HCT116 (cell line): ENCODE data around the gene ANXA6. TPM values are rescaled to one million over a fixed set of nuclear protein-coding genes. Genes with fewer than 3 reads are reported as not detected.
A peak's percentile ranks its signal among the peaks of the same experiment; 100 is the strongest.

Experiments used
- ATAC-seq: fragments of 200-7000 bp; cut with Tn5 transposase; 2 replicates; pipeline ENCODE4 v1.9.1; 2020; ENCODE audit warnings: mild to moderate bottlenecking, moderate library complexity
- BruUV-seq: library from RNA; stranded (reverse); fragments of 400-500 nt; replicated peaks from 2 replicates; lab custom pipeline; 2021; lab: Mats Ljungman, UMichigan
- CTCF ChIA-PET: fragments of 300-600 bp; sonication (Branson Sonifier 250); formaldehyde crosslinking; loops from one replicate; lab custom pipeline; 2021; ENCODE audit warnings: antibody characterized with exemption; lab: Charles Lee
- POLR2A ChIA-PET: fragments of 300-600, 350-600 bp; sonication (Branson Sonifier 250); formaldehyde crosslinking; loops from one replicate; lab custom pipeline; 2021; ENCODE audit warnings: antibody characterized with exemption; lab: Charles Lee
- RAD21 ChIA-PET, 2 experiments: fragments of 300-600 bp; sonication (Branson Sonifier 250); formaldehyde crosslinking; loops; one replicate each; lab custom pipeline; 2023; ENCODE audit warnings: low total read pairs in 2 of 2; ENCODE audit not compliant: uncharacterized antibody in 2 of 2, unreplicated experiment in 2 of 2, low non-redundant PET in 1 of 2; lab: Charles Lee
- DNase-seq: peaks from one replicate; pipeline ENCODE4 v3.0.0-alpha.2; 2010; ENCODE audit warnings: low read depth, low spot score
- H2AFZ ChIP-seq: fragments of 200-600 bp; shearing (Covaris generic), sonication (generic); 2 replicates; pipeline ENCODE4 v1.6.1; 2017; ENCODE audit warnings: low read depth, mixed run types, mixed read lengths, antibody characterized with exemption, low read length; ENCODE audit not compliant: poor library complexity, severe bottlenecking
- H3K27ac ChIP-seq: 2 replicates; pipeline ENCODE4 v1.5.1; 2012; ENCODE audit warnings: low read depth, low read length
- H3K27me3 ChIP-seq: fragments of 200-600 bp; sonication (generic); 2 replicates; pipeline ENCODE4 v1.6.1; 2016; ENCODE audit warnings: mixed run types, low read length, mixed read lengths; ENCODE audit not compliant: insufficient read depth
- H3K36me3 ChIP-seq, 2 experiments: fragments of 200-500 bp in 1 of 2; fragments of 200-600 bp in 1 of 2; sonication (Bioruptor generic) in 1 of 2; sonication (generic) in 1 of 2; 2 replicates each; pipeline versions ENCODE4 v1.5.1 to v1.6.1; 2014 to 2016; ENCODE audit warnings: low read length in 2 of 2, inconsistent platforms in 1 of 2, mixed read lengths in 1 of 2, mixed run types in 1 of 2; ENCODE audit not compliant: insufficient read depth in 2 of 2, control insufficient read depth in 1 of 2
- H3K4me1 ChIP-seq, 2 experiments: fragments of 200-600 bp in 1 of 2; sonication (generic) in 1 of 2; 2 replicates each; pipeline versions ENCODE4 v1.5.1 to v1.6.1; 2012 to 2017; ENCODE audit warnings: low read length in 2 of 2, inconsistent platforms in 1 of 2, mild to moderate bottlenecking in 1 of 2, mixed read lengths in 1 of 2, mixed run types in 1 of 2, moderate library complexity in 1 of 2; ENCODE audit not compliant: insufficient read depth in 2 of 2, control insufficient read depth in 1 of 2
- H3K4me2 ChIP-seq: fragments of 200-600 bp; sonication (generic); 2 replicates; pipeline ENCODE4 v1.6.1; 2017; ENCODE audit warnings: mixed run types, low read length, mixed read lengths
- H3K4me3 ChIP-seq, 2 experiments: fragments of 200-600 bp in 1 of 2; sonication (generic) in 1 of 2; replicated peaks in 1 of 2; 2 replicates each; pipeline ENCODE4 v1.5.1; 2011 to 2016; ENCODE audit warnings: low read length in 2 of 2, control low read depth in 1 of 2, low read depth in 1 of 2, mild to moderate bottlenecking in 1 of 2, mixed read lengths in 1 of 2, mixed run types in 1 of 2
- H3K79me2 ChIP-seq: fragments of 200-600 bp; sonication (generic); 2 replicates; pipeline ENCODE4 v1.6.1; 2017; ENCODE audit warnings: mild to moderate bottlenecking, mixed run types, low read length, moderate library complexity, mixed read lengths; ENCODE audit not compliant: insufficient read depth
- H3K9ac ChIP-seq: fragments of 200-600 bp; sonication (generic); 2 replicates; pipeline ENCODE4 v1.6.1; 2016; ENCODE audit warnings: low read length, mixed read lengths
- H3K9me2 ChIP-seq: fragments of 200-600 bp; sonication (generic), shearing (Covaris generic); 2 replicates; pipeline ENCODE4 v1.6.1; 2017; ENCODE audit warnings: mixed run types, mild to moderate bottlenecking, moderate library complexity; ENCODE audit not compliant: insufficient read depth
- H3K9me3 ChIP-seq, 2 experiments: fragments of 200-500 bp in 1 of 2; fragments of 200-600 bp in 1 of 2; sonication (Bioruptor generic) in 1 of 2; sonication (generic) in 1 of 2; 2 replicates each; pipeline ENCODE4 v1.6.1; 2014 to 2017; ENCODE audit warnings: low read length in 2 of 2, mixed read lengths in 2 of 2, inconsistent platforms in 1 of 2, low read depth in 1 of 2, mild to moderate bottlenecking in 1 of 2, mixed run types in 1 of 2, moderate library complexity in 1 of 2; ENCODE audit not compliant: control insufficient read depth in 1 of 2, insufficient read depth in 1 of 2
- H4K20me1 ChIP-seq: fragments of 200-600 bp; sonication (generic), shearing (Covaris generic); 2 replicates; pipeline ENCODE4 v1.6.1; 2017; ENCODE audit warnings: mixed run types, mild to moderate bottlenecking, moderate library complexity; ENCODE audit not compliant: insufficient read depth
- CEBPB ChIP-seq: IDR thresholded peaks from 2 replicates; pipeline ENCODE4 v1.6.1; 2012; ENCODE audit warnings: low read depth
- EGR1 ChIP-seq: IDR thresholded peaks from 2 replicates; pipeline ENCODE4 v1.6.1; 2012; ENCODE audit warnings: low read depth
- EZH2phosphoT487 ChIP-seq: fragments of 200-600 bp; IDR thresholded peaks from 2 replicates; pipeline ENCODE4 v1.6.1; 2018; ENCODE audit warnings: antibody characterized with exemption, borderline replicate concordance
- RAD21 ChIP-seq: IDR thresholded peaks from 2 replicates; pipeline ENCODE4 v1.6.1; 2012; ENCODE audit warnings: low read depth, mild to moderate bottlenecking
- SRF ChIP-seq: IDR thresholded peaks from 2 replicates; pipeline ENCODE4 v1.6.1; 2012; ENCODE audit warnings: low read depth
- TCF7L2 ChIP-seq: IDR thresholded peaks from 2 replicates; pipeline ENCODE4 v1.7.0; 2011; ENCODE audit warnings: borderline replicate concordance, inconsistent platforms; ENCODE audit not compliant: insufficient read depth, insufficient read length; ENCODE audit errors: extremely low read depth
- YY1 ChIP-seq: IDR thresholded peaks from 2 replicates; pipeline ENCODE4 v1.6.1; 2011; ENCODE audit warnings: low read length, low read depth, moderate library complexity, mild to moderate bottlenecking; ENCODE audit not compliant: insufficient replicate concordance; ENCODE audit errors: extremely low read depth
- ZFX ChIP-seq: fragments of 450-650 bp; IDR thresholded peaks from 2 replicates; pipeline ENCODE4 v1.6.1; 2017
- intact Hi-C: fragments of 100-400 bp; cut with micrococcal nuclease; formaldehyde crosslinking; loops from 2 replicates; pipeline ENCODE4 v1.10.0; 2022
- total RNA-seq: library from RNA; stranded (reverse); gene quantifications from one replicate; pipeline ENCODE4 v1.2.1, GENCODE V29; 2021; ENCODE audit not compliant: unreplicated experiment
- TF ChIP-seq, protein P1 (sequence below): IDR thresholded peaks from 2 replicates; pipeline ENCODE4 v1.6.1; 2011; ENCODE audit warnings: mild to moderate bottlenecking, low read length, moderate library complexity; ENCODE audit not compliant: insufficient replicate concordance; ENCODE audit errors: extremely low read depth
- TF ChIP-seq, protein P2 (sequence below): IDR thresholded peaks from 2 replicates; pipeline ENCODE4 v1.6.1; 2012

ANXA6 gene
- total RNA-seq, 1 experiment from 2014 or later = 71.9 TPM

DNA sequence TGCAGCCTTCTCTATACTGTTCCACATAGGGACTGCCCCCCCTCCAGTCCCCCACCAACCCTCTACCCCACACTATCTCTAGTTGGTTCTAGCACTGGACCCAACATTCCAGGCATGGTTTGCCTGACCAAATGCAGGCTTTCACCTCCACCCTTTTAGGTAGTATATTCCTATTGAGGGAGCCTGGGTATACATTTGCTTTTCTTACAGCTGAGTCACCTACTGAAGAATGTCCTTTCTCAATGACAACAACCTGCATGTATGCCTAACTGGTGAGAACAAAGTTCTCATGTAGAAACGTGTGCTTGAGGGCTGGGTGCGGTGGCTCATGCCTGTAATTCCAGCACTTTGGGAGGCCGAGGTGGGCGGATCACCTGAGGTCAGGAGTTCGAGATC is 85.0 kb downstream of the ANXA6 start:
- no peaks in the 10 kb centered on the region; the same call in 1 of the 2 replicates for H4K20me1 ChIP-seq
- no peaks in the 10 kb centered on the region for H3K9me3 ChIP-seq
- peak overlapping the region; percentile 55 for H3K4me2 ChIP-seq
- H2AFZ ChIP-seq = no peak overlapping the region
- no peak overlapping the region; the same call in 1 of the 2 replicates for H3K27ac ChIP-seq
- intact Hi-C loops = no loop called here
- peak; percentile 64 for ATAC-seq
- RAD21 ChIA-PET = no interaction called here
- H3K9ac ChIP-seq = 0 out of 2 replicates have a peak overlapping the region, but pooled peaks have one; percentile 7
- no peak for DNase-seq
- BruUV-seq = no TSS peak
- no peaks in the 10 kb centered on the region for H3K27me3 ChIP-seq
- TF ChIP-seq, protein P1, sequence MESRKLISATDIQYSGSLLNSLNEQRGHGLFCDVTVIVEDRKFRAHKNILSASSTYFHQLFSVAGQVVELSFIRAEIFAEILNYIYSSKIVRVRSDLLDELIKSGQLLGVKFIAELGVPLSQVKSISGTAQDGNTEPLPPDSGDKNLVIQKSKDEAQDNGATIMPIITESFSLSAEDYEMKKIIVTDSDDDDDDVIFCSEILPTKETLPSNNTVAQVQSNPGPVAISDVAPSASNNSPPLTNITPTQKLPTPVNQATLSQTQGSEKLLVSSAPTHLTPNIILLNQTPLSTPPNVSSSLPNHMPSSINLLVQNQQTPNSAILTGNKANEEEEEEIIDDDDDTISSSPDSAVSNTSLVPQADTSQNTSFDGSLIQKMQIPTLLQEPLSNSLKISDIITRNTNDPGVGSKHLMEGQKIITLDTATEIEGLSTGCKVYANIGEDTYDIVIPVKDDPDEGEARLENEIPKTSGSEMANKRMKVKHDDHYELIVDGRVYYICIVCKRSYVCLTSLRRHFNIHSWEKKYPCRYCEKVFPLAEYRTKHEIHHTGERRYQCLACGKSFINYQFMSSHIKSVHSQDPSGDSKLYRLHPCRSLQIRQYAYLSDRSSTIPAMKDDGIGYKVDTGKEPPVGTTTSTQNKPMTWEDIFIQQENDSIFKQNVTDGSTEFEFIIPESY = no peak
- TF ChIP-seq EZH2phosphoT487 (no peak), RAD21 (no peak)
- H3K79me2 ChIP-seq = peaks cover 43% of the 10 kb centered on the region
- no peaks in the 10 kb centered on the region for H3K9me2 ChIP-seq
- H3K4me3 ChIP-seq = peak overlapping the region in 1 of 2 experiments; percentile 4; a peak in 1 of 4 replicates
- H3K36me3 ChIP-seq = no peaks in the 10 kb centered on the region
- CTCF ChIA-PET = no interaction called here
- POLR2A ChIA-PET = interaction anchor here (0.7 to 1.2 kb wide), 2 partner anchors 8 to 291 kb away, joined by 4 read pairs; partner anchors contain the start of gene TNIP1
- H3K4me1 ChIP-seq = peaks cover 23 to 57% of the 10 kb centered on the region in 2 experiments

DNA sequence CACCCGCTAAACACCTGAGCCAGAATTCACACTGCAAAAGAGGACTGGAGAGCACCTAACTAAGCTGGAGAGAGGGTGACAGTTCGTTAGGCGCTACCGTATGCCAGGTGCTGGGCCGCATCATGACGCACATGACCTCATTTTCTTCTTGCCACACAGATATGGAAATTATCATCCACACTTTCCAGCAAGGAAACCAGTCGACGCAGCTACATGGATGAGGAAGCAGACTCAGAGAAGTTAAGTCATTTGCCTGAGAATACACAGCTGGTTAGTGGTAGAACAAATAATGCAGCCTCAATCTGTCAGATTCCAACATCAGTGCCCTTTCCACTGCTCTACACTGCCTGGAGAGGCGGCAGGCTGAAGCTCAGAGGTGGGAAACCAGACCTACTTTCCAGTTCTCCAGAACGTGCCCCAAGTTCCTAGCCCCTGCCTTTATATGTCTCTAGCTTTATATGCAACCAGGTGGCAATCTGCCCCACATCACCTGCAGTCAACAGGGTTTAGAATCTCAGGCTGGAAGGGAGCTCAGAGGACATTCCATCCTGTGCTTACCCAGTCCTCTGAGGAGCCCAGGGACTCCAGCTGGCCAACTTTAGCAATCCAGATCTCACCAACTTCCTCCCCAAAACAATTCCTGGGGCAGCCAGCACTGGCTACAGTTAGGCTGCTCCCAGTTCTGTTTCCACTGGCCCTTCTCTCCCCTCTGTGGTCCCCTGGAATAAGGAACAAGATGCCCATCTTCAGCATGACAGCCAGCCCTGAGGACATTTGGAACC is 85.5 kb downstream of the ANXA6 start:
- H2AFZ ChIP-seq = no peak overlapping the region
- peak overlapping the region in 1 of 2 experiments; percentile 4; a peak in 1 of 4 replicates for H3K4me3 ChIP-seq
- 0 out of 2 replicates have a peak overlapping the region, but pooled peaks have one; percentile 24 for H3K27ac ChIP-seq
- BruUV-seq = no TSS peak
- H3K27me3 ChIP-seq = no peaks in the 10 kb centered on the region
- no peaks in the 10 kb centered on the region for H3K9me2 ChIP-seq
- no peaks in the 10 kb centered on the region for H3K9me3 ChIP-seq
- ATAC-seq = peak; percentile 15; the same call in 1 of the 2 replicates
- no peaks in the 10 kb centered on the region; the same call in 1 of the 2 replicates for H4K20me1 ChIP-seq
- H3K36me3 ChIP-seq = no peaks in the 10 kb centered on the region
- ChIA-PET RAD21 (no interaction called here), CTCF (interaction anchor here (1.1 kb wide), 1 partner anchor 24 kb away, joined by 3 read pairs; no protein-coding TSS in a partner anchor), POLR2A (interaction anchor here (1.2 kb wide), 1 partner anchor 9 kb away, joined by 4 read pairs; the partner anchor contains the start of gene TNIP1)
- H3K4me2 ChIP-seq = peak overlapping the region; percentile 55
- DNase-seq = no peak
- H3K9ac ChIP-seq = no peak overlapping the region; the same call in 1 of the 2 replicates
- H3K79me2 ChIP-seq = peaks cover 42% of the 10 kb centered on the region
- intact Hi-C loops = no loop called here
- peaks cover 23 to 53% of the 10 kb centered on the region in 2 experiments for H3K4me1 ChIP-seq
- TF ChIP-seq, protein P2, sequence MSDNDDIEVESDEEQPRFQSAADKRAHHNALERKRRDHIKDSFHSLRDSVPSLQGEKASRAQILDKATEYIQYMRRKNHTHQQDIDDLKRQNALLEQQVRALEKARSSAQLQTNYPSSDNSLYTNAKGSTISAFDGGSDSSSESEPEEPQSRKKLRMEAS = no peak
- TF ChIP-seq TCF7L2 (no peak), SRF (no peak), YY1 (no peak), CEBPB (no peak), RAD21 (no peak), ZFX (no peak), EGR1 (no peak)
- TF ChIP-seq, protein P1 = no peak
